ENCODE data around the gene RASGEF1C.

Gene RASGEF1C

DNA sequence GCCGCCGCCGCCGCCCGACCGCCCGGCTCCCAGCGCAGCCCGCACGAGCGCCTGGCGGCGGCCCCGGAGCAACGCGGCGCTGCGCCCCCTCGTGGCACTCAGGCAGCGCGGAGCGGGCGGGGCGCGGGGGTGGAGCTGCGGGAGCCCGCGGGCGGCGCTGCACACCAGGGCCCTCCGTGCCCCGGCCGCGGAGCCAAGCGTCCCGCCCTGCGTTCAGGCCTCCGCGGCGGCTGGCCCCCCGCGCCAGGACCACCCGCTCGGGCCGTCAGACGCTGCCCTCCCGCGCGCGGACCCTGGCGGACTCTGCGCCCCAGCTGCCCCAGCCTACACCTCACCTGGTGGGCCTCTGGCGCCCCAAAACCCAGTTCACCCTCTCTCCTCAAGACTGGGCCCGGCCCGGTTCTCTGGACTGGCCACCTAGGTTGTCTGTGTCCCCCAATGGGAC is at the start of gene RASGEF1C:
RASGEF1C (minus strand) TSS at position 75 of the 445 bp plus-strand sequence. CDS start 71,159 bp downstream, outside the sequence.
- DNase-seq (ENCODE audit: low read depth in 1 of 2, low spot score in 1 of 2), result peak in 1 of 2 donors; percentile 25

DNA sequence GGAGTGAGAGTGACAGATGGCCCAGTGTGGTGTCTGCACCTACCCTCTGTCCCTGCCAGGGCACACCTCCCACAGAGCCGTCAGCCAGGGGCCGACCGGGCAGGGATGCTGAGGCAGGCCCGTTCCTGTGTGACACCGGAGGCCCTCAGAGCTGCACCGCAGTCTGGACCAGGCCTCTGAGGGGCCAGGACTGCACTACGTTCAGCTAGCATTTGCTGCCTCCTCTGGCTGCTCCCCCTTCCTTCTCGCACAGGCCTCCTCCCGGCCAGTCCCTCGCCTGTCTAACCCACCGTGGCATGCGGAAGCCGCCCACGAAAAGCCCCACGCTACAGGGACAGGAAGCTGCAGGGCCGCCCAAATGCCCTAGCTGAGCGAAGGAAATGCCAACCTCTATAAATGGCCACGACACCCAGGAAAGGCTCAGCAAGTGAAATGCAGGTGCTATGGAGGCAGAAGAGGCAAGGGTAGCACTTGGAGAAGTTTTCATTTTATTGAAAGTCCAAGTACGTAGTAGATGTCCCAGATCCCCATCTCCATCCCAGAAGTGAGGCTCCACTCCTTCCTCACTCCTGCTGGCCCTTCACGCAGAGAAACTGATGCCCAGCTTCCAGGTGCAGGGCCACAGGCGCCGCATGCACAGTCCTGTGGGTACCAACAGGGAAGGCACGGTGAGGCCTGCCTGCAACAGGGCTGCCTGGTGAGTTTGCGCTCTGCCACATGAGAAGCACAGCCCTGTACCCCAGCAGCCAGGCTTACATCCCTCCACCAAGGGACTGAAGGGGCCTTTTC is 44.2 kb upstream of the RASGEF1C start:
- no peak for DNase-seq (ENCODE audit: low read depth in 1 of 2, low spot score in 1 of 2)

DNA sequence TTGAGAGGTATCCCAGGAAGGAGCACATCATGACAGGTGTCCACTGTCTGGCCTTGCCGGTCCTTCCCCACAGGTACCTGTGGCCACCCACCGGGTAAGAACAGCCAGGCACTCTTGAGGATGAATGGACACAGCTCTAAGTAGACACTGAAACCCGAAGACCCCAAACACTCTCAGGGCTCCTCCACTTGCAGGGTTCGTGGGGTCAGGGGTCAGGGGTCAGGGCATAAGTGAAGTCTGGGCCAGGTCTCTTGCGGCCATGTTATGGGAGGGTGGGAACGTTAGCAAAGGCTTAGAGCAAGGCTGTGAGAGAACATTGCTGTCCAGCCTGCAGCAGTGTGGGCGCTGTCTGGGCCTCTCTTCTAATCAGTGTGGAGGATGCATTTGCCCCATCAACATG is 42.9 kb upstream of the RASGEF1C start:
- DNase-seq (ENCODE audit: low read depth in 1 of 2, low spot score in 1 of 2), result no peak

DNA sequence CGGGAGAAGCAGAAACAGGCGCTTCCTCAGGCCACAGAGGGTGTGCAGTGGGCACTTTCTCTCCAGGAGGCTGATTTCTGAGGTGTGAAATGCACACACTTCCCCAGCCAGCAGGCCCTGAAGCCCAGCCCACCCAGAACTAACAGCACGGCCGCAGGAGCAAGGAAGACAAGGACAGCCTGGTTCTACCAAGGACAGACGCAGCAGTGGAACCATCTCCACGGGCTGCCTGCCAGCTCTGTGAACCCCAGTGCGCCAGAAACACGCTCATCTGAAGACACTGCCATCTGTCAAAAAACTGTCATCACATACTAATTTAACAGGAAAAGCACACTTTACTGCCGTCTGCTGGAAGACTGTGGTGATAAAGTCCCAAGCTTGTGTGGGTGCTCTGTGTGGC is 42.1 kb upstream of the RASGEF1C start:
- no peak for DNase-seq (ENCODE audit: low read depth in 1 of 2, low spot score in 1 of 2)

DNA sequence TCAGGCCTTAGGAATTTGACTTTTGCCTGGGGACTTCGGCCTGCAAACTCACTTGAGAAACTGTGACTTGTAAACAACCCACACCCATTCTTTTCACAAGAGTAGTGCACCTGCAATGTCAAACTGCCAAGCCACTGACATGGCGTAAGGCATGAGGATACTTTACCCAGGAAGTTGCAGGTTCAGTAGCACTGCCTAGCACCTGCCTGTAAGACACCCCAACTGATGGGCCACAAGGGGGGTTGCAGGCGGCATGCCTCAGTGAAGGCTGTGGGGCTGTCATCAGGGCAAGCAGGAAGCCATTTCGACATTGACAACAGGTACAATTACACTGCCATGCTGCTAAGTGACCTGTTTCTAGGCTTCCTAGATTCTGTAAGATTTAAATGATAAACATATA is 41.3 kb upstream of the RASGEF1C start:
- DNase-seq (ENCODE audit: low read depth in 1 of 2, low spot score in 1 of 2), result no peak

DNA sequence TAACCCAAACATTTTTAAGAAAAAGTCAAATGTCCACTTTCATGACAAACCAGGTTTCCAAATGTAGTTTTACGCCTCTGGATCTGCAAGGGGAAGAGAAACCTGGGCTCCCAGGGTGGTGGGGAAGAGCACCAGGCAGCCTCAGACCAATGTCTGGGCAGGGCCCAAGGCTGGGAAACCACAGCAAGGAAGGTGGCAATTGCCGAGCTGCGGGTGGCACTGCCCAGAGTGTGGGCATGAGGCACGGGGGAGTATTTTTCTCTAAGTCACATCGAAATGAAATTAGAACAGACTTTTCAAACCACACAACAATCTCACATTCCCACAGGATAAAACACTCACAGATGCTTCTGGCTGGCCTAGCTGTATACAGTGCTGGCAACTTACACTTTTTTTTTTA is 32.6 kb upstream of the RASGEF1C start:
- no peak for DNase-seq (ENCODE audit: low read depth in 1 of 2, low spot score in 1 of 2)

DNA sequence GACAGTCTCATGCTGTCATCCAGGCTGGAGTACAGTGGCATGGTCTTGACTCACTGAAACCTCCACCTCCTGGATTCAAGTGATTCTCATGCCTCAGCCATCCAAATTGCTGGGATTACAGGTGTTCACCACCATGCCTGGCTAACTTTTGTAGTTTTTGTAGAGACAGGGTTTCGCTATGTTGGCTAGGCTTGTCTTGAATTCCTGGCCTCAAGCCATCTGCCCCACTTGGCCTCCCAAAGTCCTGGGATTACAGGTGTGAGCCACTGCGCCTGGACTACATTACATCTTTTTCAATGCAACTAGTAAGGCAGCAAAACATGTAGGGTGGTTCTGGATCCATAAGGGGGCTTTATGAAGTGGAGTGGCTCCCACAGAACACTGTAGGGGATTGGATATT is 29.6 kb upstream of the RASGEF1C start:
- DNase-seq (ENCODE audit: low read depth in 1 of 2, low spot score in 1 of 2), result no peak

DNA sequence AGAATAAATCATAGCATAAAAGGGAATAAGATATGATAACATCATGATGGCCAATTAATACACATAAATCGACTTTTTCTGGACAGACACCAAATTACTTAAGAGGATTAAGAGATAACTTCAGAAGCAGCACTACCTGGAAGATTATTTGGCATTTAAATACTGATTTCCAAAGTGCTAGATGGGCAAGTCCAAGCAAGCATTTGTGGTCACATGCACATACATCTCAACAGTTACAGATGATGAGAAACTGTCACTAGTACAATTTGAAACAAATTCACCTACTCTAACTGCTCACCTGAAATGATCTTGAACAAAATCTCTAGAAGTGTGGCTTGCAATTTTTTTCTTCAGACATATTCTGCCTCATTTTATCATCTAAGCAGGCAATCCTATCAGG is 26.8 kb upstream of the RASGEF1C start:
- no peak for DNase-seq (ENCODE audit: low read depth in 1 of 2, low spot score in 1 of 2)

DNA sequence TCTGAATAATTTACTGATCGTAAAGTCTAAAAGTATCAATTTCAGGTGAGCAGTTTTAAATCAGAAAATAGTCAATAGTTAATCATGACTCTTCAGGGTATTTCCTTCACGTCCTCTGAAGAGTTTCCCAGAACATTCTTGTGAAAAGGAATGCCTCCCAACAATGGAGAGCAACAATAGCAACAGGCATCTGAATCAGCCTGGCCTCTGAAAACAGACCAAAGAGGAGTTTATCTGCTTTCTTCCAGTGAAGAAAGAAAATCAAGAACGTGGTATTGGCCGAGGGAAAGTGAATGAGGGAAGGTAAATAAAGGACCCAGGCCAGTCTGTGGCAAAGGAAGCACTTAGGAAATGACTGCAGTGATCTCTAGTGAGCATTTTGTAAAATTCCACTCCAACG is 26.1 kb upstream of the RASGEF1C start:
- no peak for DNase-seq (ENCODE audit: low read depth in 1 of 2, low spot score in 1 of 2)

DNA sequence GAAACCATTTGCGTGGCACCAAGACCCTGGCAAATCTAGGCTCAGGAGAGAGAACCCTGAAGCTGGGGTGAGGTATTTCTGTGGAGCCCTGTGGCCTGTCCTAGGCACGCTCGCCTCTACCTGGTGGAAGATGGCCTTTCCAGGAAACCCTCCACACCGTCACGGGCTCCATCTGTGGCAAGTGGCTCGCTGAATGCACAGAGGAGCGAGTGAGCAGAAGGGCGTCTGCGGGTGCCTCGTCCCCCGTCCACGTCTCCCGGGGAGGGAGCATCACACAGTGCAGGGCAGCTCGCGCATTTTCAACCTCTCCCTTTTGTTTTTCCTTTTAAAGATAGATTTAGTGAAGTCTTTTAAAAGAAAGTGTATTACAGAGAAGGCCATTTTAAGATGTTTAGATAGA is 25.3 kb upstream of the RASGEF1C start:
- DNase-seq (ENCODE audit: low read depth in 1 of 2, low spot score in 1 of 2), result no peak

DNA sequence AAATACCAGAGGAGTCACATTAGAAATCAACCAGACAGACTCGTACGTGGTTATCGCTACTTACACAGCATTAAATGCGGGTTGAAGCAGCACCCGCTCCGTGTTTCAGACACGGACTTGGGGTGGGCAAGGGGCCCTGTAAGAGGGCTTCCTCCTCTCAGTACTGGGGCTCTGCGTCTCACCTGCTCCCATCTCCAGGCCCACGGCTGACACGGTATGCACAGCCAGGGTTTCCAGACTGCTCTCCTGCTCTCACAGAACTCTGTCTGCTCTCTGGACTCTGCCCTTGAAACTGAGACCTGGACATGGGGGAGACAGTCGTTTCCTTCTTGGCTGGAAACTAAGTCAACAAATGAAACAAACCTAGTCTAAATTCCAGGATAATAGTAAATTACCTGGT is 24.7 kb upstream of the RASGEF1C start:
- no peak for DNase-seq (ENCODE audit: low read depth in 1 of 2, low spot score in 1 of 2)

DNA sequence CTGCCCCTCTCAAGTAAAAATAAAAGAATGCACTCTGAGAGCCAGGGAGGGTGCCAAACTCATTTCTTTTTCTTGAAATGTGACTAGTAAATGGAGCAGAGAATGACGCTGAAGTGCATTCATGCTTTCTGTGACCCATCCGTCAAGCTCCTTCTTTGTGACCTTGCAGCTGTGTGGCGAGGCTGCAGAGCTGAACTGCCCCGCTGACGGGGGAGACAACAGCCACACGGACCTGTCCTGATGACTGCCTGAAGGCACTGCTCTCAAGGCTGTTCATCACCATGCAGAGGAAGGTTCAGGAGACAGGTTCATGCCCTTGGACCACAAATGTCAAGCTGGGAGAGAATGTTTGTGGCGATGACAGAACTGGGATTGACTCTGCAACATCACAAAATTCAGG is 21.0 kb upstream of the RASGEF1C start:
- no peak for DNase-seq (ENCODE audit: low read depth in 1 of 2, low spot score in 1 of 2)

DNA sequence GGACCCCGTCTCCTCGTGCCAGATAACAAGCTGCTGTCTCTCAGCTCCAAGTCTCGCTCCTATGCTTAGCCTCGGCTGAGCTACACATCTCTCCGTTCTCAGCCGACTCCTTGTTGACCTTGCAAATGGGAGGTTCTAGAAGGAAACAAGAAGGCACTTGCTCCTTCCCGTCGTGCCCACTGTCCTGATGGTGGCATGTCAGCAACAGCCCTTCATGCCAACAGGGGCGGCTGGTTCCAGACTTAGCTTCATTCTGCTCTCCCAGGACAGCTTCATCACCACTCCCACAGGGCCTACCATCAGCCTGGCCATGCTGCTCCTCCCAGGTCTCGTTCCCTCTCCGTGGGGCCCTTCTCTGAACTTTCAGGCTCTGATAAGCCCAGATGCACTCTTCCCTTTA is 13.0 kb upstream of the RASGEF1C start:
- no peak for DNase-seq (ENCODE audit: low read depth in 1 of 2, low spot score in 1 of 2)

DNA sequence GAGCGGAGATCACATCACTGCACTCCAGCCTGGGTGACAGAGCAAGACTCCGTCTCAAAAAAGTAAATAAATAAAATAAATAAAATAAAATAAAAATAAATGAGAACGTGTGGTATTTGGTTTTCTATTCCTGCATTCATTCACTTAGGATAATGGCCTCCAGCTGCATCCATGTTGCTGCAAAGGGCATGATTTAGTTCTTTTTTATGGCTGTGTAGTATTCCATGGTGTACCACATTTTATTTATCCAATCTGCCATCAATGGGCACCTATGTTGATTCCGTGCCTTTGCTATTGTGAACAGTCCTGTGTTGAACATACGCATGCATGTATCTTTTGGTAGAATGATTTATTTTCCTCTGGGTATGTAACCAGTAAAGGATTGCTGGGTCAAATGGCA is 8.8 kb upstream of the RASGEF1C start:
- DNase-seq (ENCODE audit: low read depth in 1 of 2, low spot score in 1 of 2), result no peak

DNA sequence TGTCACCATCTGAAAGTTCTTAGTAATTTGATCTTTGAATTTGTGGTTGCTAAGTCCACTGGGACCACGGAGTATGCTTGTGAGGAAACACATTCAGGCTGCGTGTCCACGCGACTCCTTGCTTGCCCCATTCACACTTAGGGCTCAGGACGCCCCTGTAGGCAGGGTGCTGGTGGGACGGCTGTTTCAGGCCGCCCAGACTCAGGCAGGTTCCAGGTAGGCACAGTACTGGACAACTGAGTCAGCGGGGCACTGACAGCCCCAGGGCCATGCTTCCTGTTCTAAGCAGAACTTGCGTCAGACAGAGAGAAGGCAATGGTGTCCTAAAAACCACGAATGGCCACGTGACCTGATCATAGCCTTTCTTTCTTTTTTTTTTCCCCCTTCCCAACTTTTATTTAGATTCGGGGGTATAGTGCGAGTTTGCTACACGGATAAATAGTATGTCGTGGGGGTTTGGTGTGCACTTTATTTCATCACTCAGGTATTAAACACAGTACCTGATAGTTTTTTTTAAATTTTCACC is 7.7 kb upstream of the RASGEF1C start:
- DNase-seq (ENCODE audit: low read depth in 1 of 2, low spot score in 1 of 2), result no peak

DNA sequence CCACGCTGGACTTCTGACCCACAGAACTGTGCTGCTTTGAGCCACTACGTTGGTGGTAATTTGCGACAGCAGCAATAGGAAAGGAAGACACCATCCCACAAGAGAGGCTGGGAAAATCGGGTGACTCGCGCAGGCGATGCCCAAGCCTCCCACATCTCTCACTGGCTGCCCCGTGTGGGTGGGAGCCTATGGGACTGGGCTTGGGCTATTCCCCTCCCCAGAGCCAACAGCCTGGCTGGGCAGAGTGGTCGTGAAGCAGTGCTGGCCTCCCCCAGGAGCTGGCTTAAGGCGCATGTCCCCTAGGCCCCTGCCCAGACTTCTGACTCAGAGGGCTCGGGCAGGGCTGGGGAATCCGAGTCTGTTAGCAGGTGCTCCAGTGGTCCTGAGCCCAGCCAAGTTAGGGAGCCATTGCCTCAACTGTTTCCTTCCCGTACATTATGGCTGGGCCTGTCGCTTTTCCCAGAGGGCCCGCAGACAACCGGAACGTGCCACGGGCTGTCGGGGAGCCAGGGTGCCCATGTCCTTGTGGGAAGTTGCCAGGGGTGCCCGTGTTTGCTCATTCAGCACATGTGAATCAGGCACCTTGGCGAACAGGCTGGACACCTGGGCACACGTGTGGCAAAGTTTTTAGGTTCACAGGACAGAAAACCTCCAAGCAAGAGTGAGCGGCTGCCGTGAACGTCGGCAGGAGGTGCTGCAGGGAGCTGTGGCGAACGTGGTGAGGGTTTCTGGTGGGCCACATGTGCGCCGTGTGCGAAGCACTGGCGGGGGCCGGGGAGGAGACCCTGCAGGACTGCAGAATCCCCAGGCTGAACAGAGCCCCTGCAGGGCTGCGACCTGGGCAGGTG is 7.0 kb upstream of the RASGEF1C start:
- DNase-seq (ENCODE audit: low read depth in 1 of 2, low spot score in 1 of 2), result no peak

DNA sequence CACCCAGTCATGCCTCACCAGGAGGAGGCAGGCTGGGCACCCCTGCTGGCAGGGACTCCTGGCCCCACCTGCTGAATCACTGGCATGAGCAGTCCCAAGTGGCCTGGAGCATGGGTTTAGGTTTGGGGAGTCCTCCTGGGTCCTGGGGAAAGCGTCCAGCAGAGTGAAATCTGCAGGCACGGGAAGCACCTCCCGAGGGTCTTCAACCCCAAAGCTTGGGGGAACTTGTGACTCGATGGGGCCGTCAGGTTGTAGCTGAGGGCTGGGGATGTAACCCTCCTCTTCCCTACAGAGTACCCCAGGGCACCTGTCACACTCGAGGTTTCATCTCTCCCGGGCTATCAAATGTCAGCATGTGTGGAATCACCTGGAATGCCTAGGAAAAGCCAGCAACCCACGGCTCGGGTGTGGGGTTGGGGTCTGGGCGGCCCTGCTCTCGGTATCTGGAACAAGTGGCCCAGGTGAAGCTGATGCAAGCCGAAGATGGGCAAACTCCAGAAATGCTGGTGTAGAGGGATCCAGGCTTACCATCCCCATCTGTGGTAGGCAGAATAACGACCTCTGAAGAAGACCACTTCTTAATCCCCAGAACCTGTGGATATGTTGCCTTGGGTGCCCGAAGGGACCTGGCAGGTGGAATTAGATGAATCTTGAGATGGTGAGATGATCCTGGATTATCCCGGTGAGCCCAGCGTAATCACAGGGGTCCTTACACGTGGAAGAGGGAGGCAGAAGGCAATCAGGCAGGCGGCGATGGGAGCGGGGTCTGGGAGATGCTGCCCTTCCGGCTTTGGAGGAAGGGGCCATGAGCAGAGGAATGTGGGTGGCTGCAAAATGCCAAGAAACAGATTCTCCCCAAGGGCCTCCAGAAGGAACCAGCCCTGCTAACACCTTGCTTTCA is 6.1 kb upstream of the RASGEF1C start:
- no peak for DNase-seq (ENCODE audit: low read depth in 1 of 2, low spot score in 1 of 2)

DNA sequence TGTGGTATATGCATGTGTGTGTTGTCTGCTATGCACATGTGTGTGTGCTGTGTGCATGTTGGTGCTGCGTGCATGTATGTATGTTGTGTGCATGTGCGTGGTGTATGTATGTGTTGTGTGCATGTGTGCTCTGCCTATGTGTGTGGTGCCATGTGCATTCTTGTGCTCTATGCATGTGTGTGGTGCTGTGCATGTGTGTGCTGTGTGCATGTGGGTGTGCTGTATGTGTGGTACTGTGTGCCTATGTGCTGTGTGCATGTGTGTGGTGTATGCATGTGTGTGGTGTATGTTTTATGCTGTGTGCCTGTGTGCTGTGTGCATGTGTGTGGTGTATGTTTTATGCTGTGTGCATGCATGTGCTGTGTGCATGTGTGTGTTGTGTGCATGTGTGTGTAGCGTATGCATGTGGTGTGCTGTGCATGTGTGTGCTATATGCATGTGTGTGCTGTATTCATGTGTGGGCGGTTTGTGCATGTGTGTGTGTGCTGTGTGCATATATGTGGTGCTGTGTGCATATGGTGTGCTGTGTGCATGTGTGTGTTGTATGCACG is 4.7 kb upstream of the RASGEF1C start:
- no peak for DNase-seq (ENCODE audit: low read depth in 1 of 2, low spot score in 1 of 2)

DNA sequence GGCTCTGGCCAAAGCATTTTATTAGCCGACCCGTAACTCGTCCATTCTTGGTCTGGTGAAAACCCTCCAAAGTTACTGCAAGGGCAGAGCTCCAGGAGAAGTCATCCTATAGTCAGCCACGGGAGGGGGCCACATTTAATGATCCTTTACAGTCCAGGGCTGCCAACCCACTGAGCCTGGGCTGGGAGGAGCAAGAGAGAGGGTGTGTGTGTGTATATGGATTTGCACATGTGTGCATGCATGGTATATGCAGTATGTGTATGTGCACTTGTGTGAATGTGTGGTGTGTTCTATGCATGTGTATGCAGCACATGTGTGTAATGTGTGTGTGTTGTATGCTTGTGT is 4.2 kb upstream of the RASGEF1C start:
- no peak for DNase-seq (ENCODE audit: low read depth in 1 of 2, low spot score in 1 of 2)

DNA sequence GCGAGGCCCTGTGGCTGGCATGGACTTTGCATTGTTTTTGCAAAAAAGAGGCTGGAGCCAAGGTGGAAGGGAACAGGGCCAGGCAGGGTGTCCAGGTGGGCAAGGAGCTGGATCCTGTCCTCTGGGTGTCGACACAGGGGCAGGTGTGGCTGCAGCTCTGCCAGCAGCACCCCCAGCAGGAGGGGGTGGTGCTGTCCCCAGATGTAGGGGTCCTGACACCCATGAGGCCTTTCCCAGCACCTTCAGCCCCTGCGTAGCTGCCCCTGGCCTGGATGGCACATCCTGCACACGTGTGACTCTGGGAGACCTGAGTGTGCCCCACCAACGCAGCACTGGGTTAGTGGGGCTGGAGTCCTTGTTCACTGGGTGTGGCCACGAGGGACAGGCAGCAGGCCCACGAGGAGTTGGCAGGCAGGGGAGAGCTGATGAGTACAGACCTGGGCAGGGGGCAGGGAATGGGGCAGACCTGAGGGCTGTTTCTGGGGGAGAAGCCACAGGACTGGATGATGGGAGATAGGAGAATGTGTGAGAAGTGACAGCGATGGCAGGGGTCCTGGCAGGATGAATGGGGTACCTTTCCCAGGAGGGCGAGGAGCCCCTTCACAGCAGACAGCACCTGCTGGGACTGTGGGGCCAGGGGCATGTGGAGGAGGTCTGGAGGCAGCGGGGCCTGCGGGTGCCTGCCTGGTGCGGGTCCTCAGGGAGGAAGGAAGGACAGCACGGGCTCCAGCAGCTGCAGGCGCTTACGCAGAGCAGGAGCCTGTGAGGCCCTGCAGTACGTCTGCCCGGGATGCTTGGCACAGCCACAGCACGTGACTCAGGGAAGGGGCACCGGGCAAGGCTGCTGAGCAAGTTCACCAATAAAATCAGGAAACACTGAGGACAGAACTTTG is 3.6 kb upstream of the RASGEF1C start:
- no peak for DNase-seq (ENCODE audit: low read depth in 1 of 2, low spot score in 1 of 2)
